ENCODE data around the gene GLB1L2.

The GLB1L2 gene

GRCh38 chr11:134384406-134384805, 52.6 kb downstream of the GLB1L2 start:
- TF ChIP-seq MAX (IDR thresholded peaks at IDR 0.05), result no peak
- no peak for TF ChIP-seq EGR1 (IDR thresholded peaks at IDR 0.05)
- TF ChIP-seq RAD21 (IDR thresholded peaks at IDR 0.05; ENCODE audit: low read depth), result no peak
- no peak for TF ChIP-seq YY1 (IDR thresholded peaks at IDR 0.05; ENCODE audit: low read depth)
- TF ChIP-seq TCF12 (IDR thresholded peaks at IDR 0.05; ENCODE audit: low read depth), result no peak
- TF ChIP-seq ZBTB7A (IDR thresholded peaks at IDR 0.05; ENCODE audit: low read depth), result no peak

GRCh38 chr11:134385171-134385570, 53.4 kb downstream of the GLB1L2 start:
- TF ChIP-seq FOXM1 (IDR thresholded peaks at IDR 0.05; ENCODE audit: borderline replicate concordance, low read depth), result no peak
- no peak for TF ChIP-seq RAD21 (IDR thresholded peaks at IDR 0.05; ENCODE audit: low read depth)
- no peak for TF ChIP-seq CEBPB (IDR thresholded peaks at IDR 0.05)
- TF ChIP-seq TCF12 (IDR thresholded peaks at IDR 0.05; ENCODE audit: low read depth), result no peak
- no peak for TF ChIP-seq ZBTB7A (IDR thresholded peaks at IDR 0.05; ENCODE audit: low read depth)
- TF ChIP-seq MAX (IDR thresholded peaks at IDR 0.05), result no peak

GRCh38 chr11:134385774-134386565, 54.2 kb downstream of the GLB1L2 start:
- no peak for TF ChIP-seq YY1 (IDR thresholded peaks at IDR 0.05; ENCODE audit: low read depth)
- TF ChIP-seq CREB1 (IDR thresholded peaks at IDR 0.05; ENCODE audit: low read depth), result no peak
- no peak for TF ChIP-seq USF1 (IDR thresholded peaks at IDR 0.05)
- TF ChIP-seq ZBTB7A (IDR thresholded peaks at IDR 0.05; ENCODE audit: low read depth), result no peak
- TF ChIP-seq RAD21 (IDR thresholded peaks at IDR 0.05; ENCODE audit: low read depth), result no peak
- no peak for TF ChIP-seq EP300 (IDR thresholded peaks at IDR 0.05; ENCODE audit: borderline replicate concordance)
- no peak for TF ChIP-seq TAF1 (IDR thresholded peaks at IDR 0.05; ENCODE audit: low read depth)
- TF ChIP-seq CEBPB (IDR thresholded peaks at IDR 0.05), result no peak
- TF ChIP-seq TCF12 (IDR thresholded peaks at IDR 0.05; ENCODE audit: low read depth), result no peak
- TF ChIP-seq TEAD4 (IDR thresholded peaks at IDR 0.05), result no peak
- no peak for TF ChIP-seq FOXM1 (IDR thresholded peaks at IDR 0.05; ENCODE audit: borderline replicate concordance, low read depth)
- TF ChIP-seq REST (IDR thresholded peaks at IDR 0.05; ENCODE audit: low read depth), result no peak
- no peak for TF ChIP-seq NFIC (IDR thresholded peaks at IDR 0.05)
- TF ChIP-seq EGR1 (IDR thresholded peaks at IDR 0.05), result no peak
- no peak for TF ChIP-seq MAX (IDR thresholded peaks at IDR 0.05)

GRCh38 chr11:134386945-134387344, 55.2 kb downstream of the GLB1L2 start:
- TF ChIP-seq RAD21 (IDR thresholded peaks at IDR 0.05; ENCODE audit: low read depth), result no peak
- TF ChIP-seq TCF12 (IDR thresholded peaks at IDR 0.05; ENCODE audit: low read depth), result no peak
- no peak for TF ChIP-seq USF1 (IDR thresholded peaks at IDR 0.05)
- no peak for TF ChIP-seq EP300 (IDR thresholded peaks at IDR 0.05; ENCODE audit: borderline replicate concordance)
- no peak for TF ChIP-seq FOXM1 (IDR thresholded peaks at IDR 0.05; ENCODE audit: borderline replicate concordance, low read depth)
- TF ChIP-seq MAX (IDR thresholded peaks at IDR 0.05), result no peak
- no peak for TF ChIP-seq REST (IDR thresholded peaks at IDR 0.05; ENCODE audit: low read depth)

GRCh38 chr11:134387501-134387900, 55.7 kb downstream of the GLB1L2 start:
- TF ChIP-seq MAX (IDR thresholded peaks at IDR 0.05) (no peak), ZBTB7A (IDR thresholded peaks at IDR 0.05; ENCODE audit: low read depth) (no peak), EP300 (IDR thresholded peaks at IDR 0.05; ENCODE audit: borderline replicate concordance) (no peak), EGR1 (IDR thresholded peaks at IDR 0.05) (no peak), TCF12 (IDR thresholded peaks at IDR 0.05; ENCODE audit: low read depth) (no peak), TAF1 (IDR thresholded peaks at IDR 0.05; ENCODE audit: low read depth) (no peak), YY1 (IDR thresholded peaks at IDR 0.05; ENCODE audit: low read depth) (no peak), CEBPB (IDR thresholded peaks at IDR 0.05) (no peak), NFIC (IDR thresholded peaks at IDR 0.05) (no peak), RAD21 (IDR thresholded peaks at IDR 0.05; ENCODE audit: low read depth) (no peak), TEAD4 (IDR thresholded peaks at IDR 0.05) (no peak), CREB1 (IDR thresholded peaks at IDR 0.05; ENCODE audit: low read depth) (no peak), USF1 (IDR thresholded peaks at IDR 0.05) (no peak), REST (IDR thresholded peaks at IDR 0.05; ENCODE audit: low read depth) (no peak)

Measured in Ishikawa (cell line).